ENCODE results near the gene GALP. TPM values are rescaled to one million over a fixed set of nuclear protein-coding genes. Genes with fewer than 3 reads are reported as not detected.
"Not testable (repeated sequence)": the region's sequence is repeated elsewhere in the genome, so short reads cannot be mapped to it uniquely, and the experiment has no call there.

GALP gene
- total and polyA plus RNA-seq, 4 donors = 0.08 to 0.63 TPM; not detected in 2

DNA sequence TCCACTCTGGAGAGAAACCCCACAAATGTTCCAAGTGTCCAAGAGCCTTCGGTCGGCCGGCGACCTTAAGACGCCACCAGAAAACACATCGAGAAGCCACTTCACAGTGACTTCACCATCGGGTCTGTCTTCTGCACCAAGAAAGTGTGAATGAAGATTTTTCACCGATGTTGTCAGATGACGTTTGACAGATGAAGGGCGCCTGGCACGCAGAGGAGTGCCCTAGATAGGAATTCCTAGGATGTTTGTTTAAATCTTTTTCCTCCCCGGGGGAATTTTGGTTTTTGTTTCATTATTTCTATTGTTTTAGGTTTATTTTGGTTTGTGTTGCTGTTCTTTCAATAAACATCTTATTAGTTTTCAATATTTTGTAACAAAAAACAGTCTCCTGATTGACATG, 33.3 kb downstream of the GALP start:
- Histone ChIP-seq H3K9me3 (ENCODE audit: control insufficient read depth in 4 of 4, low read length in 3 of 4) (no peaks in the 10 kb centered on the region), H3K27ac (ENCODE audit: low read depth in 1 of 2, low read length in 2 of 2) (no peak overlapping the region), H3K4me3 (ENCODE audit: low read depth in 1 of 3, low read length in 3 of 3) (no peak overlapping the region), H3K27me3 (ENCODE audit: control insufficient read depth in 4 of 4, insufficient read depth in 4 of 4, low read length in 3 of 4) (no peaks in the 10 kb centered on the region), H3K9ac (ENCODE audit: low read depth in 1 of 2, low read length in 2 of 2) (no peak overlapping the region), H3K36me3 (ENCODE audit: control insufficient read depth in 4 of 4, insufficient read depth in 3 of 4, low read depth in 1 of 4, low read length in 3 of 4) (no peaks in the 10 kb centered on the region), H3K4me1 (ENCODE audit: control insufficient read depth in 4 of 4, insufficient read depth in 4 of 4, low read length in 3 of 4) (no peaks in the 10 kb centered on the region)
- WGBS = 90% methylated on average over 12 of the region's 12 CpGs
- DNase-seq (ENCODE audit: low spot score) = no peak
- TF ChIP-seq HNF4A (conservative IDR thresholded peaks at IDR 0.05) = no peak
- no peak for TF ChIP-seq GABPA (IDR thresholded peaks at IDR 0.05 in 1 of 2, conservative IDR thresholded peaks at IDR 0.05 in 1 of 2)
- no peak for TF ChIP-seq TAF1 (conservative IDR thresholded peaks at IDR 0.05)
- TF ChIP-seq RAD21 (IDR thresholded peaks at IDR 0.05) = no peak
- TF ChIP-seq, protein P1, sequence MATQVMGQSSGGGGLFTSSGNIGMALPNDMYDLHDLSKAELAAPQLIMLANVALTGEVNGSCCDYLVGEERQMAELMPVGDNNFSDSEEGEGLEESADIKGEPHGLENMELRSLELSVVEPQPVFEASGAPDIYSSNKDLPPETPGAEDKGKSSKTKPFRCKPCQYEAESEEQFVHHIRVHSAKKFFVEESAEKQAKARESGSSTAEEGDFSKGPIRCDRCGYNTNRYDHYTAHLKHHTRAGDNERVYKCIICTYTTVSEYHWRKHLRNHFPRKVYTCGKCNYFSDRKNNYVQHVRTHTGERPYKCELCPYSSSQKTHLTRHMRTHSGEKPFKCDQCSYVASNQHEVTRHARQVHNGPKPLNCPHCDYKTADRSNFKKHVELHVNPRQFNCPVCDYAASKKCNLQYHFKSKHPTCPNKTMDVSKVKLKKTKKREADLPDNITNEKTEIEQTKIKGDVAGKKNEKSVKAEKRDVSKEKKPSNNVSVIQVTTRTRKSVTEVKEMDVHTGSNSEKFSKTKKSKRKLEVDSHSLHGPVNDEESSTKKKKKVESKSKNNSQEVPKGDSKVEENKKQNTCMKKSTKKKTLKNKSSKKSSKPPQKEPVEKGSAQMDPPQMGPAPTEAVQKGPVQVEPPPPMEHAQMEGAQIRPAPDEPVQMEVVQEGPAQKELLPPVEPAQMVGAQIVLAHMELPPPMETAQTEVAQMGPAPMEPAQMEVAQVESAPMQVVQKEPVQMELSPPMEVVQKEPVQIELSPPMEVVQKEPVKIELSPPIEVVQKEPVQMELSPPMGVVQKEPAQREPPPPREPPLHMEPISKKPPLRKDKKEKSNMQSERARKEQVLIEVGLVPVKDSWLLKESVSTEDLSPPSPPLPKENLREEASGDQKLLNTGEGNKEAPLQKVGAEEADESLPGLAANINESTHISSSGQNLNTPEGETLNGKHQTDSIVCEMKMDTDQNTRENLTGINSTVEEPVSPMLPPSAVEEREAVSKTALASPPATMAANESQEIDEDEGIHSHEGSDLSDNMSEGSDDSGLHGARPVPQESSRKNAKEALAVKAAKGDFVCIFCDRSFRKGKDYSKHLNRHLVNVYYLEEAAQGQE (IDR thresholded peaks at IDR 0.05) = no peak
- TF ChIP-seq, protein P2, sequence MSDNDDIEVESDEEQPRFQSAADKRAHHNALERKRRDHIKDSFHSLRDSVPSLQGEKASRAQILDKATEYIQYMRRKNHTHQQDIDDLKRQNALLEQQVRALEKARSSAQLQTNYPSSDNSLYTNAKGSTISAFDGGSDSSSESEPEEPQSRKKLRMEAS (IDR thresholded peaks at IDR 0.05) = no peak
- no peak for TF ChIP-seq JUND (IDR thresholded peaks at IDR 0.05)
- no peak for TF ChIP-seq NR2F2 (IDR thresholded peaks at IDR 0.05)
- TF ChIP-seq HNF4G (IDR thresholded peaks at IDR 0.05) = no peak
- TF ChIP-seq EGR1 (IDR thresholded peaks at IDR 0.05; ENCODE audit: low read depth in 2 of 2) = no peak
- no peak for TF ChIP-seq FOXA2 (IDR thresholded peaks at IDR 0.05)
- TF ChIP-seq RXRA (IDR thresholded peaks at IDR 0.05) = no peak
- TF ChIP-seq, protein P3, sequence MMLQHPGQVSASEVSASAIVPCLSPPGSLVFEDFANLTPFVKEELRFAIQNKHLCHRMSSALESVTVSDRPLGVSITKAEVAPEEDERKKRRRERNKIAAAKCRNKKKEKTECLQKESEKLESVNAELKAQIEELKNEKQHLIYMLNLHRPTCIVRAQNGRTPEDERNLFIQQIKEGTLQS (IDR thresholded peaks at IDR 0.05) = no peak
- TF ChIP-seq, protein P4, sequence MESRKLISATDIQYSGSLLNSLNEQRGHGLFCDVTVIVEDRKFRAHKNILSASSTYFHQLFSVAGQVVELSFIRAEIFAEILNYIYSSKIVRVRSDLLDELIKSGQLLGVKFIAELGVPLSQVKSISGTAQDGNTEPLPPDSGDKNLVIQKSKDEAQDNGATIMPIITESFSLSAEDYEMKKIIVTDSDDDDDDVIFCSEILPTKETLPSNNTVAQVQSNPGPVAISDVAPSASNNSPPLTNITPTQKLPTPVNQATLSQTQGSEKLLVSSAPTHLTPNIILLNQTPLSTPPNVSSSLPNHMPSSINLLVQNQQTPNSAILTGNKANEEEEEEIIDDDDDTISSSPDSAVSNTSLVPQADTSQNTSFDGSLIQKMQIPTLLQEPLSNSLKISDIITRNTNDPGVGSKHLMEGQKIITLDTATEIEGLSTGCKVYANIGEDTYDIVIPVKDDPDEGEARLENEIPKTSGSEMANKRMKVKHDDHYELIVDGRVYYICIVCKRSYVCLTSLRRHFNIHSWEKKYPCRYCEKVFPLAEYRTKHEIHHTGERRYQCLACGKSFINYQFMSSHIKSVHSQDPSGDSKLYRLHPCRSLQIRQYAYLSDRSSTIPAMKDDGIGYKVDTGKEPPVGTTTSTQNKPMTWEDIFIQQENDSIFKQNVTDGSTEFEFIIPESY (IDR thresholded peaks at IDR 0.05) = no peak
- TF ChIP-seq, protein P5, sequence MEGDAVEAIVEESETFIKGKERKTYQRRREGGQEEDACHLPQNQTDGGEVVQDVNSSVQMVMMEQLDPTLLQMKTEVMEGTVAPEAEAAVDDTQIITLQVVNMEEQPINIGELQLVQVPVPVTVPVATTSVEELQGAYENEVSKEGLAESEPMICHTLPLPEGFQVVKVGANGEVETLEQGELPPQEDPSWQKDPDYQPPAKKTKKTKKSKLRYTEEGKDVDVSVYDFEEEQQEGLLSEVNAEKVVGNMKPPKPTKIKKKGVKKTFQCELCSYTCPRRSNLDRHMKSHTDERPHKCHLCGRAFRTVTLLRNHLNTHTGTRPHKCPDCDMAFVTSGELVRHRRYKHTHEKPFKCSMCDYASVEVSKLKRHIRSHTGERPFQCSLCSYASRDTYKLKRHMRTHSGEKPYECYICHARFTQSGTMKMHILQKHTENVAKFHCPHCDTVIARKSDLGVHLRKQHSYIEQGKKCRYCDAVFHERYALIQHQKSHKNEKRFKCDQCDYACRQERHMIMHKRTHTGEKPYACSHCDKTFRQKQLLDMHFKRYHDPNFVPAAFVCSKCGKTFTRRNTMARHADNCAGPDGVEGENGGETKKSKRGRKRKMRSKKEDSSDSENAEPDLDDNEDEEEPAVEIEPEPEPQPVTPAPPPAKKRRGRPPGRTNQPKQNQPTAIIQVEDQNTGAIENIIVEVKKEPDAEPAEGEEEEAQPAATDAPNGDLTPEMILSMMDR (IDR thresholded peaks at IDR 0.05; ENCODE audit: low read depth, low read length, missing input control) = no peak

DNA sequence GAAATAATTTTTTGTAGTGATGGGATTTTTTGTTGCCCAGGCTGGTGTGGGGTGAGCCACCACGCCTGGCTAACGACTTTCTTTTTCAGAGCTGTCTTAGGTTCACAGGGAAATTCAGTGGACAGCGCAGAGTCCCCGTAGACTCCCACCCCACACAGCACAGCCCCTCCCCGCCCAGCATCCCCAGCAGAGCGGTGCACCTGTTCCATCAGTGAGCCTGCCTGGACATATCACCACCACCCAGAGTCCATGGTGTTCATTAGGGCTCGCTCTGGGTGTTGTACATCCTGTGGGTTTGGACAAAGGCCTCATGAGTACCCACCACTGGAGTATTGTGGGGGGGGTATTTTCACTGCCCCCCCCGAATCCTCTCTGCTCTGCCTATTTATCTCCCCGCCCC, 34.2 kb downstream of the GALP start:
- not testable (repeated sequence) for H3K27me3 ChIP-seq (ENCODE audit: control insufficient read depth in 4 of 4, insufficient read depth in 4 of 4, low read length in 3 of 4); H3K27ac ChIP-seq (ENCODE audit: low read depth in 1 of 2, low read length in 2 of 2); H3K9me3 ChIP-seq (ENCODE audit: control insufficient read depth in 4 of 4, low read length in 3 of 4); H3K4me3 ChIP-seq (ENCODE audit: low read depth in 1 of 3, low read length in 3 of 3); H3K9ac ChIP-seq (ENCODE audit: low read depth in 1 of 2, low read length in 2 of 2); DNase-seq (ENCODE audit: low spot score); H3K36me3 ChIP-seq (ENCODE audit: control insufficient read depth in 4 of 4, insufficient read depth in 3 of 4, low read depth in 1 of 4, low read length in 3 of 4); H3K4me1 ChIP-seq (ENCODE audit: control insufficient read depth in 4 of 4, insufficient read depth in 4 of 4, low read length in 3 of 4)
- 88% methylated on average over 9 of the region's 9 CpGs for WGBS
